ENCODE results near the gene TMEM121.
"Not testable (repeated sequence)": the region's sequence is repeated elsewhere in the genome, so short reads cannot be mapped to it uniquely, and the experiment has no call there.

The TMEM121 gene

GRCh38 chr14:105571181-105571951 lies 45.0 kb downstream of the TMEM121 start:
- not testable (repeated sequence) for DNase-seq

- DNase-seq, result not testable (repeated sequence)
These were observed 45.7 kb downstream of the TMEM121 start for GRCh38 chr14:105572063-105572462.

- DNase-seq, result not testable (repeated sequence)
These were observed 47.5 kb downstream of the TMEM121 start for GRCh38 chr14:105573841-105574240.

- not testable (repeated sequence) for DNase-seq
These were observed 48.0 kb downstream of the TMEM121 start for GRCh38 chr14:105574411-105574810.

- DNase-seq, result not testable (repeated sequence)
These were observed 48.8 kb downstream of the TMEM121 start for GRCh38 chr14:105575016-105575700.

- DNase-seq, result no peak
These were observed 50.2 kb downstream of the TMEM121 start for GRCh38 chr14:105576525-105577088.

GRCh38 chr14:105577314-105577861 lies 51.0 kb downstream of the TMEM121 start:
- no peak for DNase-seq

GRCh38 chr14:105578070-105578469 lies 51.7 kb downstream of the TMEM121 start:
- DNase-seq, result no peak

- not testable (repeated sequence) for DNase-seq
These were observed 52.8 kb downstream of the TMEM121 start for GRCh38 chr14:105579221-105579620.

Data from hematopoietic multipotent progenitor cell treated with erythropoietin and hydrocortisone succinate and interleukin-3 and kit ligand, for 4 days (in vitro differentiated cells).